Liver (tissue), 3 donors: ENCODE measurements around the gene ICAM3.

Source experiments
- FOXA1 ChIP-seq: IDR thresholded peaks from 2 replicates; pipeline ENCODE4 v1.6.1; 2016; ENCODE audit warnings: antibody characterized with exemption
- HNF4A ChIP-seq, 2 donors: conservative IDR thresholded peaks; 2 replicates each; pipeline ENCODE4 v1.6.1; 2016; ENCODE audit warnings: antibody characterized with exemption in 2 of 2, mild to moderate bottlenecking in 2 of 2
- JUND ChIP-seq, 2 donors: IDR thresholded peaks; 2 replicates each; pipeline ENCODE4 v1.6.1; 2016; ENCODE audit warnings: antibody characterized with exemption in 2 of 2
- RAD21 ChIP-seq, 2 donors: IDR thresholded peaks; 2 replicates each; pipeline ENCODE4 v1.6.1; 2016; ENCODE audit warnings: antibody characterized with exemption in 2 of 2, mild to moderate bottlenecking in 2 of 2
- RXRA ChIP-seq, 2 donors: IDR thresholded peaks; 2 replicates each; pipeline ENCODE4 v1.6.1; 2017 to 2018; ENCODE audit warnings: antibody characterized with exemption in 2 of 2, mild to moderate bottlenecking in 1 of 2
- SP1 ChIP-seq: IDR thresholded peaks from 2 replicates; pipeline ENCODE4 v1.6.1; 2018; ENCODE audit warnings: antibody characterized with exemption, mild to moderate bottlenecking
- TAF1 ChIP-seq: conservative IDR thresholded peaks from 2 replicates; pipeline ENCODE4 v1.6.1; 2016; ENCODE audit warnings: antibody characterized with exemption, mild to moderate bottlenecking
- TF ChIP-seq, protein P1 (sequence below): IDR thresholded peaks from 2 replicates; pipeline ENCODE4 v1.6.1; 2016; ENCODE audit warnings: antibody characterized with exemption
- TF ChIP-seq, protein P2 (sequence below): fragments of 150-350 bp; IDR thresholded peaks from 2 replicates; pipeline ENCODE4 v1.5.1; 2017; ENCODE audit warnings: improper control_type of control experiment, low read depth, low read length; ENCODE audit not compliant: missing input control
- TF ChIP-seq, protein P3 (sequence below): IDR thresholded peaks from 2 replicates; pipeline ENCODE4 v1.6.1; 2016; ENCODE audit warnings: antibody characterized with exemption
- donor health status: healthy.
- donor health status: healthy.

DNA sequence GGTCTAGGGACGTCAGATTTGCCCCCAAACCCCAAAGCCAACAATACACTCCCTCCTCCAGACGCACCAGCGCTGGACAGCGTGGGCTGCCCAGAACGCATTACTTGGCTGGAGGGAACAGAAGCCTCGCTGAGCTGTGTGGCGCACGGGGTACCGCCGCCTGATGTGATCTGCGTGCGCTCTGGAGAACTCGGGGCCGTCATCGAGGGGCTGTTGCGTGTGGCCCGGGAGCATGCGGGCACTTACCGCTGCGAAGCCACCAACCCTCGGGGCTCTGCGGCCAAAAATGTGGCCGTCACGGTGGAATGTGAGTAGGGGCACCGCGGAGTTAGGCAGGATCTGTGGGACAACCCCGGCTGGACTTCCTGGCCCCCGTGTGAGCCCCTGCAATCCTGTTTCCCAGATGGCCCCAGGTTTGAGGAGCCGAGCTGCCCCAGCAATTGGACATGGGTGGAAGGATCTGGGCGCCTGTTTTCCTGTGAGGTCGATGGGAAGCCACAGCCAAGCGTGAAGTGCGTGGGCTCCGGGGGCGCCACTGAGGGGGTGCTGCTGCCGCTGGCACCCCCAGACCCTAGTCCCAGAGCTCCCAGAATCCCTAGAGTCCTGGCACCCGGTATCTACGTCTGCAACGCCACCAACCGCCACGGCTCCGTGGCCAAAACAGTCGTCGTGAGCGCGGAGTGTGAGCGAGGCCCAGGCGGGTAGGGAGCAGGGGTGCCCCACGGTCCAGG, 45.6 kb downstream of the ICAM3 start:
- TF ChIP-seq, protein P1, sequence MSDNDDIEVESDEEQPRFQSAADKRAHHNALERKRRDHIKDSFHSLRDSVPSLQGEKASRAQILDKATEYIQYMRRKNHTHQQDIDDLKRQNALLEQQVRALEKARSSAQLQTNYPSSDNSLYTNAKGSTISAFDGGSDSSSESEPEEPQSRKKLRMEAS, result no peak
- TF ChIP-seq, protein P2, sequence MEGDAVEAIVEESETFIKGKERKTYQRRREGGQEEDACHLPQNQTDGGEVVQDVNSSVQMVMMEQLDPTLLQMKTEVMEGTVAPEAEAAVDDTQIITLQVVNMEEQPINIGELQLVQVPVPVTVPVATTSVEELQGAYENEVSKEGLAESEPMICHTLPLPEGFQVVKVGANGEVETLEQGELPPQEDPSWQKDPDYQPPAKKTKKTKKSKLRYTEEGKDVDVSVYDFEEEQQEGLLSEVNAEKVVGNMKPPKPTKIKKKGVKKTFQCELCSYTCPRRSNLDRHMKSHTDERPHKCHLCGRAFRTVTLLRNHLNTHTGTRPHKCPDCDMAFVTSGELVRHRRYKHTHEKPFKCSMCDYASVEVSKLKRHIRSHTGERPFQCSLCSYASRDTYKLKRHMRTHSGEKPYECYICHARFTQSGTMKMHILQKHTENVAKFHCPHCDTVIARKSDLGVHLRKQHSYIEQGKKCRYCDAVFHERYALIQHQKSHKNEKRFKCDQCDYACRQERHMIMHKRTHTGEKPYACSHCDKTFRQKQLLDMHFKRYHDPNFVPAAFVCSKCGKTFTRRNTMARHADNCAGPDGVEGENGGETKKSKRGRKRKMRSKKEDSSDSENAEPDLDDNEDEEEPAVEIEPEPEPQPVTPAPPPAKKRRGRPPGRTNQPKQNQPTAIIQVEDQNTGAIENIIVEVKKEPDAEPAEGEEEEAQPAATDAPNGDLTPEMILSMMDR, result no peak
- TF ChIP-seq RXRA (IDR thresholded peaks at IDR 0.05) (no peak), SP1 (no peak), FOXA1 (no peak), HNF4A (conservative IDR thresholded peaks at IDR 0.05) (no peak), TAF1 (no peak), JUND (IDR thresholded peaks at IDR 0.05) (no peak), RAD21 (IDR thresholded peaks at IDR 0.05) (no peak)
- TF ChIP-seq, protein P3, sequence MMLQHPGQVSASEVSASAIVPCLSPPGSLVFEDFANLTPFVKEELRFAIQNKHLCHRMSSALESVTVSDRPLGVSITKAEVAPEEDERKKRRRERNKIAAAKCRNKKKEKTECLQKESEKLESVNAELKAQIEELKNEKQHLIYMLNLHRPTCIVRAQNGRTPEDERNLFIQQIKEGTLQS, result no peak
